NCI-H1417 (cell line): ENCODE measurements around the gene SSX5.
"Not testable (repeated sequence)": the region's sequence is repeated elsewhere in the genome, so short reads cannot be mapped to it uniquely, and the experiment has no call there.

Source experiments
- DNase-seq, 3 experiments: peaks; one replicate each; lab custom pipeline; 2025; lab: John Stamatoyannopoulos, UW

SSX5 gene

DNA sequence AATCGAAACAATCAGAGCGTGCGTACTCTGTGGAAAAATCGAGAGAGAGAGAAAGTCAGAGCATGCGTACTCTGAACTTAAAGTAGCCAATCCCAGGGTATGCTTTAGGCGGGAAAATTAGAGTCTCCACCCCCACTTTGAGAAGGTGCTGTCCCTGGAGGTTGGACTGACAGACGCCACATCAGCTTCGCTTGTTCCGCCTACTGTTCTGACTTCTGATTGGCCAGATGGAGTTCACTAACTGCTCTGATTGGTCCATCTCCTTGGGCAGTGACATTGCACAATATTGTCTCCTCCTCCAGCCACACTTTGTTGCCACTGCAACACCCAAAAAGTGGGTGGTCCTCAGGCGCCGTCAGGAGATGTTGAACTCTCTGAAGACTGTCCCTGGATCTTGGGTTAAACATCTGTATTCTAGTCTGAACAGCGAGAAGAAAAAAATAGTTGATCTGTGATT, at the start of gene SSX5:
SSX5 (minus strand) TSS at position 51 of the 457 bp plus-strand sequence. CDS start 1,437 bp downstream, outside the sequence.
- no peak for DNase-seq

- not testable (repeated sequence) for DNase-seq
Measured at GRCh38 chrX:48224196-48224595, 27.6 kb upstream of the SSX5 start.

DNA sequence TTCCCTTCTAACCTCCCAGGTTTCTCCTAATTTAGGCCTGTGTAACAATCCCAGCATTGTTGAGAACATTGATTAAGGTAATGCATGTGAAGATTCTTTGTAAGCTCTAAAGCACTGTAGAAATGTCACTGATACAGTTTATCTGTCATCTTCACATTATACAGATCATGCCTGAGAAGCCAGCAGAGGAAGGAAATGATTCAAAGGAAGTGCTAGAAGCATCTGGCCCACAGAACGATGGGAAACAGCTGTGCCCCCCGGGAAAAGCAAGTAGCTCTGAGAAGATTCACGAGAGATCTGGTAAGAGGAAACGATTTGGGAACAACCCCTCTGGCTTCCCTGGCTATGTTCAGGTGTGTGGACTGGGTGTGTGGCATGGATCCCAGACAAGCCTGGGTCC, 17.7 kb upstream of the SSX5 start:
- not testable (repeated sequence) for DNase-seq

GRCh38 chrX:48190024-48190423, 6.6 kb downstream of the SSX5 start:
- DNase-seq = not testable (repeated sequence)

DNA sequence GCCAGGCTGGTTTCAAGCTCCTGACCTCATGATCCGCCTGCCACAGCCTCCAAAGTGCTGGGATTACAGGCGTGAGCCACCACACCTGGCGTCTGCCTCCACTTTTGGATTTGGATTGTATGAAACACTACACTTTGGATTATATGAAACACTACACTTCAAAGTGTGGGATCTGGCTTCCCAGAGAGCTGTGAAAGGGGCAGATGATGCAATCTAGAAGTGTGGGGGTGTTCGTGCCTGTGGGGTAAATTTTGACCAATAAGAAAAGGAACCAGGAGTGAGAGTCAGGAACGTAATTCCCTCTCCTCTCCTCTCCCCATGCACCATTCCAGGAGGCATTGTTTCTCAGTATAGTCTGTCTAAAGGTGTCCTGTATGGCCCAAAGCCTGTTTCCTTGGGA, 14.7 kb downstream of the SSX5 start:
- DNase-seq = not testable (repeated sequence)

GRCh38 chrX:48180811-48181210, 15.8 kb downstream of the SSX5 start:
- DNase-seq = no peak

GRCh38 chrX:48179691-48180090, 16.9 kb downstream of the SSX5 start:
- DNase-seq = no peak

- not testable (repeated sequence) for DNase-seq
Measured at GRCh38 chrX:48166322-48166721, 30.3 kb downstream of the SSX5 start.

DNA sequence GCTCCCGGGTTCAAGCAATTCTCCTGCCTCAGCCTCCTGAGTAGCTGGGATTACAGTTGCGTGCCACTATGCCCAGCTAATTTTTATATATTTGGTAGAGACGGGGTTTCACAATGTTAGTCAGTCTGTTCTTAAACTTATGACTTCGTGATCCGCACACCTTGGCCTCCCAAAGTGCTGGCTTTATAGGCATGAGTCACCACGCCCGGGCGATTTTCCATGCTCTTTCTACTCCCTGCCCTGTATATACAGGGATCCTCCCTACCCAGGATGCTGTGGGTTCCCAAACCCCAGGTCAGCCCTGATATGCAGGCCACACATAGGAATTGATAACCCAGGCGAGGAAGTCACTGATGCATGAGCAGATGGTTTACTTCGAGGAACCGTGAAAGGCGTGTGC, 31.4 kb downstream of the SSX5 start:
- DNase-seq = no peak

DNA sequence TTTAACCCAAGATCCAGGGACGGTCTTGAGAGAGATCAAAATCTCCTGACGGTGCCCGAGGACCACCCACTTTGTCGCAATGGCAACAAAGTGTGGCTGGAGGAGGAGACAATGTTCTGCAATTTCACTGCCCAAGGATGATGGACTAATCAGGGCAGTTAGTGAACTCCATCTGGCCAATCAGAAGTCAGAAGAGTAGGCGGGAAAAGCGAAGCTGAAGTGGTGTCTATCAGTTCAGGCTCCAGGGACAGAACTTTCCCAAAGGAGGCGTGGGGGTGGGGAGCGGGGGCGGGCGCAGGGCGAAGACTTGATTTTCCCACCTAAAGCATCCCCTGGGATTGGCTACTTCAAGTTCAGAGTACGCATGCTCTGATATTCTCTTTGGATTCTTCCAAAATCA, 40.6 kb downstream of the SSX5 start:
- DNase-seq = no peak

- no peak for DNase-seq
Measured at GRCh38 chrX:48154796-48155195, 41.8 kb downstream of the SSX5 start.

GRCh38 chrX:48153769-48154168, 42.8 kb downstream of the SSX5 start:
- no peak for DNase-seq

GRCh38 chrX:48142697-48143096, 53.9 kb downstream of the SSX5 start:
- DNase-seq = not testable (repeated sequence)

- DNase-seq = not testable (repeated sequence)
Measured at GRCh38 chrX:48141810-48142508, 54.6 kb downstream of the SSX5 start.

DNA sequence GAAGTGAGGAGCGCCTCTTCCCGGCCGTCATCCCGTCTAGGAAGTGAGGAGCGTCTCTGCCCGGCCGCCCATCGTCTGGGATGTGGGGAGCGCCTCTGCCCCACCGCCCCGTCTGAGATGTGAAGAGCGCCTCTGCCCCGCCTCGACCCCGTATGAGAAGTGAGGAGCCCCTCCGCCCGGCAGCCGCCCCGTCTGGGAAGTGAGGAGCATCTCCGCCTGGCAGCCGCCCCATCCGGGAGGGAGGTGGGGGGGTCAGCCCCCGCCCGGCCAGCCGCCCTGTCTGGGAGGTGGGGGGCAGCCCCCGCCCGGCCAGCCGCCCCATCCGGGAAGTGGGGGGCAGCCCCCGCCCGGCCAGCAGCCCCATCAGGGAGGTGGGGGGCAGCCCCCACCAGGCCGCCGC, 57.5 kb downstream of the SSX5 start:
- DNase-seq = not testable (repeated sequence)
